PFSK-1 (cell line): Measurements from ENCODE around the gene TMEM215.

ENCODE experiments used
- FOXP2 ChIP-seq: optimal IDR thresholded peaks from 2 replicates; pipeline ENCODE3; 2011; ENCODE audit warnings: borderline replicate concordance, control low read depth, inconsistent platforms; ENCODE audit not compliant: insufficient read depth; ENCODE audit errors: extremely low read length, extremely low read depth
- POLR2AphosphoS5 ChIP-seq: IDR thresholded peaks from 2 replicates; pipeline ENCODE4 v1.6.1; 2012; ENCODE audit warnings: low read depth, mild to moderate bottlenecking, control low read depth, low read length, moderate library complexity
- SIN3A ChIP-seq: IDR thresholded peaks from 2 replicates; pipeline ENCODE4 v1.6.1; 2012; ENCODE audit warnings: mild to moderate bottlenecking, low read length, moderate library complexity, borderline replicate concordance; ENCODE audit not compliant: insufficient read depth
- TAF1 ChIP-seq: IDR thresholded peaks from 2 replicates; pipeline ENCODE4 v1.6.1; 2012; ENCODE audit warnings: low read length, control low read depth, borderline replicate concordance; ENCODE audit not compliant: insufficient read depth
- TF ChIP-seq, protein P1 (sequence below), 2 experiments: IDR thresholded peaks; 2 replicates each; pipeline versions ENCODE4 v1.6.1 to v1.8.0; 2011 to 2012; ENCODE audit warnings: low read depth in 2 of 2, low read length in 2 of 2, control low read depth in 1 of 2, inconsistent platforms in 1 of 2, mild to moderate bottlenecking in 1 of 2, moderate library complexity in 1 of 2; ENCODE audit not compliant: insufficient read depth in 1 of 2

TMEM215 gene

DNA sequence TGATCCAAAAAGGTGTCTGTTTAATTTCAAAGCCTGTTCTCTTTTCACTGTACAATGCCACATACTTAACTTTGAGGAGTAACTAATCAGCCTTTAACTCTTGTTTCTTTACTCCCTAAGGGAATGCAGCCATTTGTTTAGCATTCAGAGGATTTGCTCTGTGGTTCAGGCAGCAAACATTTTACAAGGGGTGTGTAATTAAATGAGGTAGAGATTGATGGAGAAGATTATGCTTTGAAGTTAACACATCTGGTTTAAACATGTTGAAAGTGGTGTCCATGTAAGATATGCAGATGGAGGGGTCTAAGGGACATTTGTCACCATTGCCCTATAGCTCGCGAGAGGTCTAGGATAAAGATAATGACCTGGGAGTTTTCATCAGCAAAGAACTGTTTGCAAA is 41.9 kb downstream of the TMEM215 start:
- TF ChIP-seq POLR2AphosphoS5 (no peak), FOXP2 (no peak)
- TF ChIP-seq, protein P1, sequence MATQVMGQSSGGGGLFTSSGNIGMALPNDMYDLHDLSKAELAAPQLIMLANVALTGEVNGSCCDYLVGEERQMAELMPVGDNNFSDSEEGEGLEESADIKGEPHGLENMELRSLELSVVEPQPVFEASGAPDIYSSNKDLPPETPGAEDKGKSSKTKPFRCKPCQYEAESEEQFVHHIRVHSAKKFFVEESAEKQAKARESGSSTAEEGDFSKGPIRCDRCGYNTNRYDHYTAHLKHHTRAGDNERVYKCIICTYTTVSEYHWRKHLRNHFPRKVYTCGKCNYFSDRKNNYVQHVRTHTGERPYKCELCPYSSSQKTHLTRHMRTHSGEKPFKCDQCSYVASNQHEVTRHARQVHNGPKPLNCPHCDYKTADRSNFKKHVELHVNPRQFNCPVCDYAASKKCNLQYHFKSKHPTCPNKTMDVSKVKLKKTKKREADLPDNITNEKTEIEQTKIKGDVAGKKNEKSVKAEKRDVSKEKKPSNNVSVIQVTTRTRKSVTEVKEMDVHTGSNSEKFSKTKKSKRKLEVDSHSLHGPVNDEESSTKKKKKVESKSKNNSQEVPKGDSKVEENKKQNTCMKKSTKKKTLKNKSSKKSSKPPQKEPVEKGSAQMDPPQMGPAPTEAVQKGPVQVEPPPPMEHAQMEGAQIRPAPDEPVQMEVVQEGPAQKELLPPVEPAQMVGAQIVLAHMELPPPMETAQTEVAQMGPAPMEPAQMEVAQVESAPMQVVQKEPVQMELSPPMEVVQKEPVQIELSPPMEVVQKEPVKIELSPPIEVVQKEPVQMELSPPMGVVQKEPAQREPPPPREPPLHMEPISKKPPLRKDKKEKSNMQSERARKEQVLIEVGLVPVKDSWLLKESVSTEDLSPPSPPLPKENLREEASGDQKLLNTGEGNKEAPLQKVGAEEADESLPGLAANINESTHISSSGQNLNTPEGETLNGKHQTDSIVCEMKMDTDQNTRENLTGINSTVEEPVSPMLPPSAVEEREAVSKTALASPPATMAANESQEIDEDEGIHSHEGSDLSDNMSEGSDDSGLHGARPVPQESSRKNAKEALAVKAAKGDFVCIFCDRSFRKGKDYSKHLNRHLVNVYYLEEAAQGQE (IDR thresholded peaks at IDR 0.05; ENCODE audit: insufficient read depth in 1 of 2, low read depth in 2 of 2, low read length in 2 of 2) = no peak

DNA sequence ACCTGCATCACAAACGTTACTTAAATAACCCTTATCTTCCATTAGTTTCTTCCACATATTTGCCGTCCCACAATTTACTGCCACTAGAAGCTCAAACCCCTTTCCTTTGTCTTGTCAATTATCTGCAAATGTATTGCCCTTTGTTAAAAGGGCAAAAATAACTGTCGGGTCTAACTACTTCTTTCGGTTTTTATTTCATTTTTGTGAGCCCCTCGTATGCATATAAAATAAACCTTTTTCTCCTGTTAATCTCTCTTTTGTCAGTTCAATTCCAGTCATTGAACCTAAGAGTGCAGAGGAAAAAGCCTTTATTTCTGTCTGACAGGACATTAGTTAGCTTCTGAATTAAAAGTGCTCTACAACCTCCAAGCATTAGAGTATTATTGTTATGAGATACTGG is 45.5 kb downstream of the TMEM215 start:
- TF ChIP-seq, protein P1 (IDR thresholded peaks at IDR 0.05; ENCODE audit: insufficient read depth in 1 of 2, low read depth in 2 of 2, low read length in 2 of 2) = no peak
- no peak for TF ChIP-seq SIN3A
- no peak for TF ChIP-seq FOXP2
- no peak for TF ChIP-seq TAF1
- TF ChIP-seq POLR2AphosphoS5 = no peak

DNA sequence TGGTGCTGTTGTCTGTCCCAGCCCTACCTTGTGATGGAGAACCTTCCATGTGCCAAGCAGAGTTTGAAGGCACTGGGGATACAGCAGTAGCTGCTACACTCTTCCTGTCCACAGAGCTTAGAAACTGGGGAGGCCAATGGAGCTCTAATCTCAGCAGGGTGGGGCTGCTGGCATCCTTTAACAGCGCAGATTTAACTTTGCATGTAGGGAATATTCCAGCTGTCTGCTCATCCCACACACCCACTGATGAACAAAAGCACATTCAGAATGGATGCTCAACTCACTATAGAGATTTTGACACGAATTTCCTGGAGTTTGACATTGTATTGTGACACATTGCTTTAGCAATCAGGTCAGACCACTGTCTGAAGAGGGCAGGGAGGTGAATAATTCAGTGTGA is 49.0 kb downstream of the TMEM215 start:
- TF ChIP-seq SIN3A = no peak
- no peak for TF ChIP-seq POLR2AphosphoS5
- no peak for TF ChIP-seq TAF1
- TF ChIP-seq FOXP2 = no peak
- TF ChIP-seq, protein P1 (IDR thresholded peaks at IDR 0.05; ENCODE audit: insufficient read depth in 1 of 2, low read depth in 2 of 2, low read length in 2 of 2) = no peak
